H1 (cell line): Measurements from ENCODE around the gene ROBO2. TPM values are rescaled to one million over a fixed set of nuclear protein-coding genes. Genes with fewer than 3 reads are reported as not detected.

Experiments used
- CHD1 ChIP-seq: IDR thresholded peaks from 2 replicates; pipeline ENCODE4 v1.6.1; 2012; ENCODE audit warnings: low read depth, low read length, improper control_type of control experiment
- CTCF ChIP-seq, 3 experiments: IDR thresholded peaks; 1 replicate in 2 of 3; 2 replicates in 1 of 3; pipeline versions ENCODE4 v1.5.1 to v1.6.1; 2011; ENCODE audit warnings: low read length in 3 of 3, mild to moderate bottlenecking in 3 of 3, inconsistent platforms in 2 of 3, low read depth in 1 of 3, moderate library complexity in 1 of 3; ENCODE audit not compliant: insufficient read depth in 1 of 3; ENCODE audit errors: control extremely low read depth in 1 of 3
- JUN ChIP-seq: IDR thresholded peaks from 2 replicates; pipeline ENCODE4 v1.6.1; 2011; ENCODE audit warnings: low read depth, mild to moderate bottlenecking, improper control_type of control experiment, low read length
- MAFK ChIP-seq: IDR thresholded peaks from 2 replicates; pipeline ENCODE4 v1.6.1; 2012; ENCODE audit warnings: low read depth, mild to moderate bottlenecking, improper control_type of control experiment, low read length
- PHF8 ChIP-seq: fragments of 200-600 bp; sonication (generic); conservative IDR thresholded peaks from 2 replicates; pipeline ENCODE4 v1.7.1; 2012; ENCODE audit warnings: low read depth, mild to moderate bottlenecking, inconsistent platforms, low read length, moderate library complexity
- POU5F1 ChIP-seq: IDR thresholded peaks from 2 replicates; pipeline ENCODE4 v1.6.1; 2011; ENCODE audit warnings: low read depth, mild to moderate bottlenecking, low read length, moderate library complexity
- polyA plus RNA-seq, 7 experiments: library from polyadenylated mRNA; depleted of rRNA in 3 of 7; stranded (reverse) in 5 of 7; unstranded in 2 of 7; fragments of >200 nt in 5 of 7; fragments of 200-250 nt in 2 of 7; gene quantifications; 1 replicate in 5 of 7; 2 replicates in 1 of 7; 4 replicates in 1 of 7; pipeline versions ENCODE4 v1.2.1 to v1.2.3, GENCODE V29; 2011 to 2013; ENCODE audit warnings: missing spikeins in 2 of 7, mixed read lengths in 2 of 7
- total RNA-seq: library from RNA; stranded (reverse); fragmentation: NEBNext Ultra II Directional; extraction: Animal tissue kit (Norgen Biotek cat#: 25700); gene quantifications from 2 replicates; pipeline ENCODE4 v1.2.1, GENCODE V29; 2021

ROBO2 gene
- total and polyA plus RNA-seq, 2 of the 8 experiments (the other 6 are each of a cell fraction or from before 2014, with no cell fraction given): 1.5 to 2.9 TPM

GRCh38 chr3:77595371-77595870, 555.5 kb downstream of the ROBO2 start (continued):
- no peak for TF ChIP-seq PHF8
- no peak for TF ChIP-seq MAFK
- no peak for TF ChIP-seq JUN
- no peak for TF ChIP-seq POU5F1
- TF ChIP-seq CTCF (IDR thresholded peaks at IDR 0.05; ENCODE audit: control extremely low read depth in 1 of 3, insufficient read depth in 1 of 3, low read depth in 1 of 3, low read length in 3 of 3): no peak
- no peak for TF ChIP-seq CHD1
